Stimulated activated CD8-positive, alpha-beta memory T cell treated with anti-CD3 and anti-CD28 coated beads, Interleukin-4, amount 100 ng/mL, for 4 hours (primary cell): ENCODE measurements around the gene RALGAPA1.
"Not testable (repeated sequence)": the region's sequence is repeated elsewhere in the genome, so short reads cannot be mapped to it uniquely, and the experiment has no call there.

ENCODE experiments used
- DNase-seq, 2 donors: peaks; one replicate each; pipeline ENCODE4 v3.0.0-alpha.2; 2020; ENCODE audit warnings: low read depth in 2 of 2, low spot score in 1 of 2

The RALGAPA1 gene

DNA sequence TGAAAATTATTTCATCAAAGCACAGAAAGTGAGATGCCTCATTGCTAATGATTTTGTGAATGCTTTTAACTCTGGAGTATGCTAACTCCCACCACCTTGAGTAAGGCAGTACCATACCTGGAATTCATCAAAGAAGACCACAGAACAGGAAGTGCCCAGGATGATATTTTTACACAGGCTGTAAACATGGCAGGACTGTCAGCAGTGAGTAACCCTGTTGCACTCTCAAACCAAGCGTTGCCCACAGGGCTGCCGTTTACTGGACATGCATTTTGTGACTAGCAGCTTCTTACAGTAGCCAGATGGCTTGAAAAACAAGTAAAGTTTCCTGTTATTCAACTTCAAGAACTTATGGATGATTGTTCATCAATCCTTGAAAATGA lies 42.4 kb downstream of the RALGAPA1 start:
- no peak for DNase-seq

DNA sequence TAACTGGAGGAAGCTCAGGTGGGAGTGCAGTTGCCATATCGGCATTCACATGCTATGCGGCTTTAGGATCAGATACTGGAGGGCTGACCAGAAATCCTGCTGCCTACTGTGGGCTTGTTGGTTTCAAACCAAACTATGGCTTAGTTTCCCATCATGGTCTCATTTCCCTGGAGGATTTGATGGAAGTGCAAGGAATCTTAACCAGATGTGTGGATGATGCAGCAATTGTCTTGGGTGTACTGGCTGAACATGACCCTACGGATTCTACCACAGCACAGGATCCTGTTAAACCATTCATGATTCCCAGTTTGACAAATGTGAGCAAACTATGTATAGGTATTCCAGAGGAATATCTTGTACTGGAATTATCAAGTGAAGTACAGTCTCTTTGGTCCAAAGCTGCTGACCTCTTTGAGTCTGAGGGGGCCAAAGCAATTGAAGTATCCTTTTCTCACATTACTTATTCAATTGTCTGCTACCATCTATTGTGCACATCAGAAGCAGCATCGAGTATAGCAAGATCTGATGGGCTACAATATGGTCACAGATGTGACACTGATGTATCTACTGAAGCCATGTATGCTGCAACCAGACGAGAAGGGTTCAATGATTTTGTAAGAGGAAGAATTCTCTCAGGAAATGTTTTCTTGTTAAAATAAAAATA lies 42.9 kb downstream of the RALGAPA1 start:
- no peak for DNase-seq

DNA sequence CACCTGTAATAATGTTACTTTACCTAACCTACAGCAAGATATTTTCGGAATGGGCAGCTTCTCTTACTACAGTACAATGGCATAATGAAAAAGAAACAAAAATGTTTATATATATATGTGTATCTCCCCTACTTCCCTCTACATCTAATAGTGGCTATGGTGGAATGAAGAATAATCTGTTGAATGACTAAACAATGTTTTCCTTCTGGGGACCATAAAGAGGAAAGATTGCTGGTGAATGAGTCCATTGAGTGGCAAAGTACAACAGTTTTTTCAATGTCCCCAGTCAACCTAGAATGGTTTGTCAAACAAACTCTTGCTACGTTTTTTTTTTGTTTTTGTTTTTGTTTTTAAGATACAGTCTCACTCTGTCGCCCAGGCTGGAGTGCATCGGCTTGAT lies 47.2 kb downstream of the RALGAPA1 start:
- DNase-seq, result no peak

DNA sequence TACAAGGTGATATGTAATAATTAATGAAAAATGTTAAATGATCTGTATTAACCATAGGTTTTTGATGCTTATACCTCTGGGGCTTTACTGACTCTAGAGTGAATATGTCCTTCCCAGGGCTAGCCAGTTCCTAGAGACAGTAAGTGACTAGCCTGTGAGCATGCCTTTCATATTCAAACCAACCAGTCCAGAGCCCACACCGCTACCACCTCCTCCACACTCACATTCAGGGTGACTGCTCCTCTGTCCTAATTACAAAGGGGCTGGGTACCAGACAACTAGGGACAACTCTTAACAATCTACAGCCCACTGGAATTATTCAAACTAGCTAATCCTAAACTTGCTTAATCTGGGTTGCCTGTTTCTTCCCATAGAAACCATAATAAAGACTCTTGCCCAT lies 49.0 kb downstream of the RALGAPA1 start:
- DNase-seq, result no peak

DNA sequence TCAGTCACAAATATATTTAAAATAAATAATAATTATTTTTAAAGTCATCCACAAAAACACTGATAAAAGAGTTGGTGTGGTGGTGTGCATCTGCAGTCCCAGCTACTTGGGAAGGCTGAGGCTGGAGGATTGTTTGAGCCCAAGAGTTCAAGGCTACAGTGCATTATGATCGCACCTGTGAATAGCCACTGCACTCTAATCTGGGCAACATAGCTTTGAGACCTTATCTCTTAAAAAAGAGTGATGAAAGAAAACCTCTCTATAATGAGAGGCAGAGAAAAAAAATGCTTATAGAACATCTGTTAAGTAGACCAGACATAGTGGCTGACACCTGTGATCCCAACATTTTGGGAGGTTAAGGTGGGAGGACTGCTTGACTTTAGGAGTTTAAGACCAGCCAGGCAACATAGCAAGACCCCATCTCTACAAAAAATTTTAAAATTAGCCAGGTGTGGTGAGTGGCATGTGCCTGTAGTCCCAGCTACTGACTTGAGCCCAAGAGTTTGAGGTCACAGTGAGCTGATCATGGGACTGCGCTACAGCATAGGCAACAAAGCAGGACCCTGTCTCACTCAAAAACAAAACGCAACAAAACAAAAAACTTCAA lies 50.5 kb downstream of the RALGAPA1 start:
- no peak for DNase-seq

DNA sequence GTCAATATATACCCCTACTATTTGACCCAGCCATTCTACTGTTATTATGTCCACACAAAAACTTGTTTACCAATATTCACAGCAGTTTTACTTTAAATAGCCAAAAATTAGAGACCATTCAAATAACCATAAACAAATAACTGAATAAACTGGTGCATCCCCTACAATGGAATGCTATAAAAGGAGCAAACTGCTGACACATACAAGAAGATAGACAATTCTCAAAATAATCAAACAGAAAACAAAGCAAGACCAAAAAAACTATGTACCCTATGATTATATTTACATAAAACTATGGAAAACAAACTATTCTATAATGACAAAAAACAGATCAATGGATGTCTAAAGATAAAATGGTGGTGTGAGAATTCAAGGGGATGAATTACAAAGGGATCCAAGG lies 54.4 kb downstream of the RALGAPA1 start:
- no peak for DNase-seq

DNA sequence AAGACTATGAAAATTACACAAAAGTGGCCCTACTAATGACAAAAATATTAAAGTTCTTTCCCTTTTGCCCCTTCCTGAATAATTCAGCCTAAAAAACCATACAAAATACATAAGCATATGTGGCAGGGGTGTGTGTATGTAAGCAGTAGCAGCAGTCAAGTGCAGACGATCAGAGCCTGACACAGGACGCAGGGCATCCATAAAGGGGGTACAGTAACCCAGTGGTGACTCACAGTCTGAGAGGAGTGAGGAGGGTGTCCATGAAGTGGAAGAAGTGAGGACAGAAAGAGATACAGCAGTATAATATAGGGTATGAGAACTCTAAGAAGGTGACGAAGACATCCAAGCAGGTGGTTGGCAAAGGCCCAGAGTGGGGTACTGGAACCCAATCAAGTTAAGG lies 56.7 kb downstream of the RALGAPA1 start:
- no peak for DNase-seq

DNA sequence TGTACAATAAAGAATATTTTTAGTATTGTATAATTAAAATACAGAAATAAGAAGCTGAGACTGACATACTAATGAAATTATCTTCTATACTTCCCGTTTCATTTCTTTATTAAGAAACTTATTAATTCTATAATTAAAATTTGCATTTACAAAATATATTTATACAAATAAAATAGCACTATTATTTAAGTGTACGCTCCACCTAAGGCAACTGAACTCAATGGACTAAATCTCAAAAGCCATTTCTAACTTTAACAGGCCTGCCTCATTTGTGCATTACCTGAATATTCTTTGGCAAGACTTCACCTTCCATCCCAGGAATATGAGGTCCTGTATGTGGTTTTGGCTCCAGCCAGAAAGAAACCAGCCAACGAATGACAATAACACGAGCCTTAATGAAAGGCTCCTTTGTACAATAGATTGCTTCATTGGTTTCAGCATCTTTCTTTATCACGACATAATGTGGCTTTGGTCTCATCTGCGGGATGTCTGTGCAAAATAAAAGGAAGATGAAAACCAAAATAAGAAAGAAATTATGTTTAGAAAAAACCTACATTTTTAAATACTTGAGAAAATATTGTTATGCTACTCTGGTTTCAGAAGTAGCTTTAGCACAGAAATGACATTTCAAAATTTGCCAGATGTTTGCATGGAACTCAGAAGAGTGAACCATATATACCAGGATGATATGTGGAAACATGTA lies 58.7 kb downstream of the RALGAPA1 start:
- no peak for DNase-seq

DNA sequence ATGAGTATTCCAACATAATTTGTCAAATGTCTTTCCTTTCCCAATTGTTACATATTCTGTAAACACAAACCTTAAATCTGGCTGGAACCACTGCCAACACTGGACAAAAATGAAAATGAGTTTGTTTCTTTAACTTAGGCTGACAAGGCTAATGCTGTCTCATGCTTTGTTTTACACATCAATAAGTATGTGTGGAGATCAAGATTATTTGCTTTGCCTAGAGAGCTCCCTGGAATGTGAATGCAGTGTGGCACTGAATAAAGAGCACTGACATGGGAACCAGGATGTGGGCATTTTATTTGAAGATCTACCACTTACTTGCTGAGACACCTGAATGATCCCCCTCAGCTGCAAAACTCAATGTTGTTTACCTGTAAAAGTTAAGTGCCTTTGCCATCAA lies 61.7 kb downstream of the RALGAPA1 start:
- DNase-seq, result no peak

DNA sequence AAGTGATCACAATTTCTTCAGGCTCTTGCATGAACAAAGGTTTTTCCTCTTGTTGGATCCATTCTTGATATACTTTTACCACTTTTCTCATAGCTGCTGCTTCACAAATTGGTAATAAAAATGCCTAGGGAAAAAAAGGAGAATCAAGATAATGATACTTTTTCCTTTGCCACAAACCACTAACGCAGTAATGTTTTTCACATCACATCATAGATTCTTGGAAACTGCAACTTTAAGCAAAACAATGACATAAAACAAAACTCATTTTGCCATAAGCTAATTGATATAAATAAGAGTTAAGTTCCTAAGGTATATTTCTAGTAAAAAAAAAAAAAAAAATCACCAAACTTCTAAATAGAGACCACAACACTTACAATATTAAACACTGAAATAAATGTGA lies 66.7 kb downstream of the RALGAPA1 start:
- DNase-seq, result no peak

DNA sequence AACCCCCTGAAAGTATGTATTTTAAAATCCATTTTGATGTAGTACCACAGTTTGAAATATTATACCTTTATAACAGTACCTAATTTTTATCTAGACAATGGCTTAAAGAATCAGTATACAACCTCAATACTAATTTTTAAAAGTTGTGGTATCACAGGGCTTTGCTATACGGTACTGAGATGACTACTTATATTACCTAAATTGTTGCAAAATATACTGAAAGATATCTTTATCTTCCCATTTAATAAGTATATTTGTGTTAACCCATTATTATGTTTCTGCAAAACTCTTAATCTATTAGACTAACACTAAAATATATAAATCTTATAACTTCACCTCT lies 67.1 kb downstream of the RALGAPA1 start:
- no peak for DNase-seq

DNA sequence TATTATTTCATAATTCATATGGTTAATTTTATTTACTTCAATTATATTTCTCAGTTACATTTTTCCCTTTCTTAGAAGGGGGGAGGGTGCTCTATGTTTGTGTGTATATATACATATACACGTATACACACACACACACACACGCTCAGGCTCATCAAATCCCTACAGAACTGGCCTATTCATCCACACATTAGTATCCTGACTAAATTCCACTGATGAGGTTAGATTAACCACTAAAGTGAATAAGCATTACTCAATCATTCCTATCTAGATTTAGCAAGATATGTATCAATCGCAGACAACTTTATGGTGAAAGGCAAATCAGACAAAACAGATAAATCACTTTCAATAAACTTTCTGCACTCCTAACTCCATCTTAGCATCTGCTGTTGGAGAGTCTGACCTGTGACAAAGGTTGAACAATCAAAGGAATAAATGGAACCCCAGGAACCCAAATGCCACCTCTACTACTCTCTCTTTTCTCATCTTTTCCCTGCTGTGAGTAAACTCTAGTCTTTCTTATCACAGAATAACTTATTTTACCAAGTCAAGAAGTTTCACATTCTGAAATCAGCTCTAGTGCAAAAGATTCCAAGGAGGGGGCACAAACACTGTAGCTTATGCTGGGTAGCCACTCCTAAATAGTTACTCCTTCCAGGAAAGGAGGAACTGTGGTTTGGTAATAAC lies 67.6 kb downstream of the RALGAPA1 start:
- DNase-seq, result no peak

DNA sequence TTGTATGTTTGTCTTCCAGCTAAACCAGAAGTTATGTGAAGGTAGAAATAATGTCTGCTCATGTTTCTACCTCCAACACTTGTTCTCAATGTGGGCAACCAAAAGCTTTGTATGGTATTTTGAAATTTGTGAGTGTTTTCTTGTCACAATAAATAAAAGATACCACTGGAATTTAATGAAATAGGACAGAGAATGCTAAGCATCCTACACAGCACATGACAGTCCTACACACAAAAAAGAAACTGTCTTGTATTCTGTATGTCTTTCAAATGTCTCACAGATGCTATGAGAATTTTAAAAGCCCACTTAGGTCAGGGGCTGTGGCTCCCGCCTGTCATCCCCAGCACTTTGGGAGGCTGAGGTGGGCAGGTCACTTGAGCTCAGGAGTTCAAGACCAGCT lies 68.9 kb downstream of the RALGAPA1 start:
- no peak for DNase-seq

DNA sequence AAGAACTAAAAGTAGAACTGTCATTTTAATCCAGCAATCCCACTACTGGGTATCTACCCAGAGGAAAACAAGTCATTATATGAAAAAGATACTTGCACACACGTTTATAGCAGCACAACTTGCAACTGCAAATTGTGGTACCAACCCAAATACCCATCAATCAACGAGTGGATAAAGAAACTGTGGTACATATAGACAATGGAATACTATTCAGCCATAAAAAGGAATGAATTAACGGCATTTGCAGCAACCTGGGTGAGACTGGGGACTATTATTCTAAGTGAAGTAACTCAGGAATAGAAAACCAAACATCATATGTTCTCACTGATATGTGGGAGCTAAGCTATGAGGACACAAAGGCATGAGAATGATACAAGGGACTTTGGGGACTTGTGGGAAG lies 73.9 kb downstream of the RALGAPA1 start:
- not testable (repeated sequence) for DNase-seq

DNA sequence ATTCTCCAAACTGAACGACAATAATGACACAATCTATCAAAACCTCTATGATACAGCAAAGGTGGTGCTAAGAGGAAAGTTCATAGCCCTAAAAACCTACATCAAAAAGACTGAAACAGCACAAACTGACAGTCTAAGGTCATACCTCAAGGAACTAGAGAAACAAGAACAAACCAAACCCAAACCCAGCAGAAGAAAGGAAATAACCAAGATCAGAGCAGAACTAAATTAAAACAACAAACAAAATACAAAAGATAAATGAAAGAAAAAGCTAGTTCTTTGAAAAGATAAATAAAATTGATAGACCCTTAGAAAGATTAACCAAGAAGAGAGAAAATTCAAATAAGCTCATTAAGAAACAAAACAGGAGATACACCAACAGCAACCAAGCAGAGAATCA lies 75.6 kb downstream of the RALGAPA1 start:
- DNase-seq, result not testable (repeated sequence)

DNA sequence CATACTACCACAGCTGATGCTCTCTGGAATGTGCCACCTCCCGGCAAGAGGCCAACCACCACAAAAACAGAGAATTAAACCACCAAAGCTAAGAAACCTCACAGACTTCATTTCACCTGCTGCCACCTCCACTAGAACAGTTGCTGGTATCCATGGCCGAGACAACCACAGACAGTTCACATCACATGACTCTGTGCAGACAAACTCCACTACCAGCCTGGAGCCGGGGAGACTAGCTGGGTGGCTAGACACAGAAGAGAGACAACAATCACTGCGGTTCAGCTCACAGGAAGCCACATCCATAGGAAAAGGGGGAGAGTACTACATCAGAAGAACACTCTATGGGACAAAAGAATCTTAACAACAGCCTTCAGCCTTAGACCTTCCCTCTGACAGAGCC lies 78.2 kb downstream of the RALGAPA1 start:
- no peak for DNase-seq

DNA sequence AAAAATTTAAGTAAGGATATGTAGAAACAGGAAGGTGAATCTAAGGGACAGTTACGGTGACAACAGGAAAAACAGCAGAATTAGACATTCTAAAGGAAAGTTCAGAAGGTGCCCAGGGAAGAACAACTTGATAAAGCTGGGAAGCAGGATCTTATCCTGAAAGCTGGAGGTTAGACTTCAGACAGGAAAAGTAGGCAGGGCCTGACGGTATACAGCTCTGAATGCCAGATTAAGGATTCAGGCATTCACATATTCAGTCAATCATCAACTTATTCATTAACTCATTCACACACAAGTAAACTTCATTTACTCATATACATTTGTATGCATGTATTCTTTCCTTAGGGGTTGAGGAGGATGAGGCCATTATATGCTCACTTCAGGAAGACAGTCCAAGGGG lies 81.3 kb downstream of the RALGAPA1 start:
- DNase-seq, result no peak

DNA sequence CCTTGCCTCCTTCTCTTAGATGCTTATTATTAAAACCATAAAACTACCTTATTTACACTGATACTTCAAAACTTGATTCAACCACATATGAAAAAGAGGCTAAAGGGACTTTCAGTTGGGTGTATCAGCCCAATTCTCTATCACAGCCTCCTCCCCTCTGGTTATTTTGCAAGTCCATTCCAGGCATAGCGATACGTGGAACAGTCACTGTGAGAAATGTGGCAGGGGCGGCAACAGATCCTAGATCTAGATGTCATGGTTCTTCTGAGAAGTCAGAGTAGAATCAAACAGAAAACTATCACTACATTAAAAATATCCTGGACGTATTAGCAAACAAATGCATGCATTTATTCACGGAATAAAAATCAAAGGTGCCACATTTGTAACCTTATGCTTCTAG lies 83.2 kb downstream of the RALGAPA1 start:
- DNase-seq, result no peak

DNA sequence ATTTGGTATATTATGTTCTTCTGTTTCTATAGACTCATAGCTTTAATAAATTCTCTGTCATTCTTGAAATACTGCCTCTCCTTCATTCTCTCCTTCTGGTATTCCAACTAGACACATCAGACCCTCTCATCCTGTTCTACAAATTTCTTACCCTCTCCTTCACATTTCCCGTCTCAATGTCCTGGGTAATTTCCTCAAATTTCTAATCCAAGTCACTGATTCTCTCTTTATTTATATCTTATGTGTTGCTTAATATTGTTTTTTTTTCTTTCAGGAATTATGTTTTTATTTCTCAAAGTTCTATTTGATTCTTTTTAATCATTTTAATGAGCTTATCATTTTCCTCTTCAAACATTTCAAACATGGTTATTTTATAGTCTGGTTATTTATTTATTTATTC lies 94.0 kb downstream of the RALGAPA1 start:
- no peak for DNase-seq

DNA sequence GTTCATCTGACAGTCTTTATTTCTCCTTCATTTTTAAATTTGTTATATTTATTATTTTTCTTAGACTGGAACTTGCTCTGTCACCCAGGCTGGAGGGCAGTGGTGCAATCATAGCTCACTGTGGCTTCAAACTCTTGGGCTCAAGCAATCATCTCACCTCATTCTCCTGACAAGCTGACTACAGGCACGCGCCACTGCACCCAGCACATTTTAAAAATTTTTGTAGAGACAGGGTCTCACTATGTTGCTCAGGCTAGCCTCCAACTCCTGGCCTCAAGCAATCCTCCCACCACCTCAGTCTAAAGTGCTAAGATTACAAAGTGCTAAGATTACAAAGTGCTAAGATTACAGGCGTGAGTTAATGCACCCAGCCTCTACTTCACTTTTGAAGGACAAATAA lies 96.6 kb downstream of the RALGAPA1 start:
- no peak for DNase-seq

DNA sequence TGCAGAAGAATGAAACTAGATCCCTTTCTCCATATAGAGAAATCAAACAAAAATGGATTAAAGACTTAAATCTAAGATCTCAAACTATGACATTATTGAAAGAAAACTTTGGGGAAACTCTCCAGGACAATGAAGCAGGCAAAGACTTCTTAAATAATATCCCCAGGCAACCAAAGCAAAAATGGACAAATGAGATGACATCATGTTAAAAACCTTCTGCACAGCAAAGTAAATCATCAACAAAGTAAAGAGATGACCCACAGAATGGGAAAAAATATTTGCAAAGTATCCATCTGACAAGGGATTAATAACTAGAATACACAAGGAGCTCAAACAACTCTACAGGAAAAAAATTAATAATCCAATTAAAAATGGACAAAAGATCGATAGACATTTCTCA lies 101.0 kb downstream of the RALGAPA1 start:
- DNase-seq, result no peak

DNA sequence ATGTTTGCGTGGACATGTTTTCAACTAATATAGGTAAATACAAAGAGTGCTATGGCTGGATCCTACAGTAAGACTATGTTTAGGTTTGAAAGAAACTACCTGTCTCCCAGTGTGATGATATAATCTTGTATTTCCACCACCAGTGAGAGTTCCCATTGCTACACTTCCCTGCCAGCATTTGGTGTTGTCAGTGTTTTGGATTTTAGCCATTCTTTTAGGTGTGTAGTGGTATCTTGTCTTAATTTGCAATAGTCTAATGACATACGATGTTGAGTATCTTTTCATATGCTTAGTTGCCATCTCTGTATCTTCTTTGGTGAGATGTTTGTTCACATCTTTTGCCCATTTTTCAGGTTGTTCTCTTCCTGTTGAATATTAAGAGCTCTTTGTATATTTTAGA lies 103.5 kb downstream of the RALGAPA1 start:
- DNase-seq, result no peak
